ENCODE data around the gene DNAH11. TPM values are rescaled to one million over a fixed set of nuclear protein-coding genes. Genes with fewer than 3 reads are reported as not detected.

Gene DNAH11
- total and polyA plus RNA-seq, 2 of the 4 experiments (the other 2 are of a cell fraction), result not detected

DNA sequence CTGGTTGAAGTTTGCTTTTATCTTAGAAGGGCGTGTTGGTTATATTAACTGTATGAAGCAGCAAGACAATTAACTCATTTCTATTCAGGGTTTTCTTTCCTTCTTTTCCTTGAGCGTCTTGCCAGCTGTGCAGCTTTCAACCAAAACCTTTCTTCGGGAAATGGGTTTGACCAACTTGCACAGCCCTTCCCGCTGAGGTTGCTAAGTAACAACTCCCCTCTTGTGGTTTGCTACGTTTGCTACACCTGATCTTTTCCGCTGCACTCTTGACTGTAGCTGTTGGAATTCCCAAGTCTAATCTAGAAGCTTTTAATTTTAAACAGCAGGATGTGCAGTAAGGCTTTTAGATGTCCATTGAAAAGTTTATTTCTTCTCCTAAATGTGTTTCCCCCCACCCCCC is 286.0 kb downstream of the DNAH11 start:
- no peak overlapping the region for H3K14ac ChIP-seq (replicated peaks; ENCODE audit: low read depth, low read length)
- no peak overlapping the region for H3K4me2 ChIP-seq (ENCODE audit: low read depth, low read length)
- no peak overlapping the region for H3K27ac ChIP-seq (ENCODE audit: insufficient read depth, low read length)
- dilution Hi-C loops (cut with HindIII; ENCODE audit: low sequenced_read_pairs, unreplicated experiment) (no loop called here), intact Hi-C loops (cut with micrococcal nuclease) (no loop called here), in situ Hi-C loops (cut with MboI; ENCODE audit: low sequenced_read_pairs) (no loop called here)
- POLR2A ChIA-PET (ENCODE audit: unreplicated experiment), result no interaction called here
- no peaks in the 10 kb centered on the region for H3K4me1 ChIP-seq (ENCODE audit: control insufficient read depth, insufficient read depth, low read length)
- no peak overlapping the region for H4K5ac ChIP-seq (ENCODE audit: low read depth, low read length)
- no peak overlapping the region for H3K56ac ChIP-seq (ENCODE audit: extremely low read depth, insufficient read depth, low read length)
- H2AK5ac ChIP-seq (ENCODE audit: low read depth, low read length), result no peak overlapping the region
- no peaks in the 10 kb centered on the region for H3K9me3 ChIP-seq (ENCODE audit: control insufficient read depth, insufficient read depth, low read length)
- H3K9me1 ChIP-seq (ENCODE audit: insufficient read depth, low read length), result no peaks in the 10 kb centered on the region
- DNase-seq, result no peak
- H2AK9ac ChIP-seq (replicated peaks; ENCODE audit: low read depth, low read length, poor library complexity), result no peak overlapping the region
- 40% methylated on average over 1 of the region's 6 CpGs; no CpG with 5 or more reads in 1 of the 2 experiments for WGBS, 2 experiments (ENCODE audit: extremely low coverage in 2 of 2, insufficient read length in 1 of 2)
- no peak overlapping the region for H3K23ac ChIP-seq (ENCODE audit: low read depth, low read length)
- no peak for TF ChIP-seq NFE2L2 (IDR thresholded peaks at IDR 0.05; ENCODE audit: low read depth, low read length)
- no peak for TF ChIP-seq BHLHE40 (IDR thresholded peaks at IDR 0.05; ENCODE audit: low read depth, low read length)
- H2BK15ac ChIP-seq (ENCODE audit: low read depth, low read length), result no peak overlapping the region
- no peaks in the 10 kb centered on the region for H3K36me3 ChIP-seq (ENCODE audit: control insufficient read depth, insufficient read depth, low read length)
- H4K8ac ChIP-seq (ENCODE audit: low read depth in 2 of 2, low read length in 2 of 2), result no peak overlapping the region
- no peak overlapping the region for H2BK20ac ChIP-seq (ENCODE audit: low read depth, low read length)
- no peak overlapping the region for H3K18ac ChIP-seq (ENCODE audit: low read depth, low read length)
- ATAC-seq (ENCODE audit: low read depth), result no peak
- no peaks in the 10 kb centered on the region for H4K20me1 ChIP-seq (ENCODE audit: insufficient read depth, low read length)
- no peaks in the 10 kb centered on the region for H3K79me1 ChIP-seq (ENCODE audit: low read depth in 1 of 2, low read length in 2 of 2)
- H2AFZ ChIP-seq (replicated peaks; ENCODE audit: low read length, poor library complexity), result no peak overlapping the region
- H3K27me3 ChIP-seq (ENCODE audit: control insufficient read depth, insufficient read depth, low read length), result no peaks in the 10 kb centered on the region; the same call in 1 of the 2 replicates
- BruUV-seq (replicated peaks), result no TSS peak
- CTCF ChIA-PET, result no interaction called here
- H3K4ac ChIP-seq (ENCODE audit: low read depth, low read length), result no peak overlapping the region
- H3K9ac ChIP-seq (ENCODE audit: low read depth, low read length), result no peak overlapping the region
- no peak overlapping the region for H4K91ac ChIP-seq (ENCODE audit: insufficient read depth, low read depth, low read length)
- no peak overlapping the region for H3K4me3 ChIP-seq (ENCODE audit: insufficient read depth, low read depth, low read length)
- H2BK5ac ChIP-seq (ENCODE audit: low read depth, low read length, poor library complexity, severe bottlenecking), result no peak overlapping the region
- no peak overlapping the region for H2BK120ac ChIP-seq (ENCODE audit: low read depth, low read length)

Data from IMR-90 (cell line).